ENCODE measurements around the gene NLRC4.

GRCh38 chr2:32248299-32248698, 16.4 kb downstream of the NLRC4 start:
- TF ChIP-seq LEF1 (IDR thresholded peaks at IDR 0.05; ENCODE audit: borderline replicate concordance) (no peak), FOXK2 (IDR thresholded peaks at IDR 0.05) (no peak), SP1 (IDR thresholded peaks at IDR 0.05) (no peak), FOXA1 (IDR thresholded peaks at IDR 0.05) (no peak), ELF4 (IDR thresholded peaks at IDR 0.05) (no peak), TARDBP (IDR thresholded peaks at IDR 0.05) (no peak), SUZ12 (IDR thresholded peaks at IDR 0.05) (no peak), ZNF384 (IDR thresholded peaks at IDR 0.05) (no peak), PKNOX1 (IDR thresholded peaks at IDR 0.05) (no peak), HDGF (IDR thresholded peaks at IDR 0.05; ENCODE audit: borderline replicate concordance) (no peak), BHLHE40 (IDR thresholded peaks at IDR 0.05; ENCODE audit: borderline replicate concordance) (no peak)
